CD4-positive, alpha-beta memory T cell (primary cell): ENCODE results near the gene GBP3. TPM values are rescaled to one million over a fixed set of nuclear protein-coding genes. Genes with fewer than 3 reads are reported as not detected.
"Not testable (repeated sequence)": the region's sequence is repeated elsewhere in the genome, so short reads cannot be mapped to it uniquely, and the experiment has no call there.

Experiments used
- CTCF ChIA-PET: fragments of 350-600 bp; sonication (Branson Sonifier 250); formaldehyde crosslinking; loops from one replicate; lab custom pipeline; 2021; ENCODE audit warnings: inconsistent platforms; ENCODE audit not compliant: partially characterized antibody; lab: Charles Lee
- POLR2A ChIA-PET: fragments of 350-600 bp; sonication (Branson Sonifier 250); formaldehyde crosslinking; loops from one replicate; lab custom pipeline; 2021; ENCODE audit not compliant: partially characterized antibody; lab: Charles Lee
- DNase-seq, 5 donors: peaks; one replicate each; pipeline versions ENCODE4 v3.0.0 to v3.0.0-alpha.2; 2020 to 2022; ENCODE audit warnings: mixed read lengths in 1 of 5
- H3K27ac ChIP-seq: one replicate; pipeline ENCODE4 v1.7.0; 2013; ENCODE audit warnings: low read depth, low read length
- H3K27me3 ChIP-seq: 2 replicates; pipeline ENCODE4 v1.7.0; 2013; ENCODE audit warnings: mild to moderate bottlenecking, low read length, moderate library complexity; ENCODE audit not compliant: insufficient read depth
- H3K36me3 ChIP-seq: 2 replicates; pipeline ENCODE4 v1.7.0; 2013; ENCODE audit warnings: mild to moderate bottlenecking, low read length, moderate library complexity; ENCODE audit not compliant: insufficient read depth
- H3K4me1 ChIP-seq: 2 replicates; pipeline ENCODE4 v1.7.0; 2013; ENCODE audit warnings: mild to moderate bottlenecking, low read length, moderate library complexity; ENCODE audit not compliant: insufficient read depth
- H3K4me3 ChIP-seq, 2 donors: one replicate each; pipeline ENCODE4 v1.7.0; 2013; ENCODE audit warnings: low read length in 2 of 2, mild to moderate bottlenecking in 1 of 2
- H3K9me3 ChIP-seq, 2 donors: one replicate each; pipeline ENCODE4 v1.7.0; 2013; ENCODE audit warnings: low read length in 2 of 2, control low read depth in 1 of 2; ENCODE audit not compliant: control insufficient read depth in 1 of 2
- H3K27ac Mint-ChIP-seq, 7 donors: one replicate each; pipeline ENCODE4 v1.8.0; 2020 to 2021; ENCODE audit warnings: mixed read lengths in 7 of 7, mild to moderate bottlenecking in 6 of 7, inconsistent platforms in 3 of 7, moderate library complexity in 3 of 7
- H3K27me3 Mint-ChIP-seq, 2 donors: one replicate each; pipeline ENCODE4 v1.8.0; 2020 to 2021; ENCODE audit warnings: mixed read lengths in 2 of 2
- H3K36me3 Mint-ChIP-seq, 2 donors: one replicate each; pipeline ENCODE4 v1.8.0; 2020 to 2021; ENCODE audit warnings: mixed read lengths in 2 of 2, inconsistent platforms in 1 of 2, mild to moderate bottlenecking in 1 of 2
- H3K4me1 Mint-ChIP-seq, 4 donors: one replicate each; pipeline ENCODE4 v1.8.0; 2020 to 2021; ENCODE audit warnings: mixed read lengths in 4 of 4, mild to moderate bottlenecking in 1 of 4
- H3K4me3 Mint-ChIP-seq, 8 donors: one replicate each; pipeline ENCODE4 v1.8.0; 2020 to 2021; ENCODE audit warnings: mixed read lengths in 8 of 8, mild to moderate bottlenecking in 7 of 8, moderate library complexity in 6 of 8, inconsistent platforms in 3 of 8
- H3K9me3 Mint-ChIP-seq, 8 donors: one replicate each; pipeline ENCODE4 v1.8.0; 2020 to 2021; ENCODE audit warnings: mixed read lengths in 8 of 8, mild to moderate bottlenecking in 5 of 8, inconsistent platforms in 3 of 8, moderate library complexity in 1 of 8
- intact Hi-C: fragments of 100-400 bp; cut with micrococcal nuclease; formaldehyde crosslinking; loops from one replicate; pipeline ENCODE4 v1.15.1; 2023
- polyA plus RNA-seq, 2 donors: library from polyadenylated mRNA; unstranded; fragments of 300-500 nt; fragmentation: Illumina TruSeq; gene quantifications; one replicate each; pipeline ENCODE4 v1.2.3, GENCODE V29; 2021
- total RNA-seq, 2 experiments: library from RNA; stranded (reverse); gene quantifications; one replicate each; pipeline ENCODE4 v1.2.3, GENCODE V29; 2021

Gene GBP3
- total and polyA plus RNA-seq, 4 experiments from 2014 or later = 6.4 to 54.1 (median 31.0) TPM

DNA sequence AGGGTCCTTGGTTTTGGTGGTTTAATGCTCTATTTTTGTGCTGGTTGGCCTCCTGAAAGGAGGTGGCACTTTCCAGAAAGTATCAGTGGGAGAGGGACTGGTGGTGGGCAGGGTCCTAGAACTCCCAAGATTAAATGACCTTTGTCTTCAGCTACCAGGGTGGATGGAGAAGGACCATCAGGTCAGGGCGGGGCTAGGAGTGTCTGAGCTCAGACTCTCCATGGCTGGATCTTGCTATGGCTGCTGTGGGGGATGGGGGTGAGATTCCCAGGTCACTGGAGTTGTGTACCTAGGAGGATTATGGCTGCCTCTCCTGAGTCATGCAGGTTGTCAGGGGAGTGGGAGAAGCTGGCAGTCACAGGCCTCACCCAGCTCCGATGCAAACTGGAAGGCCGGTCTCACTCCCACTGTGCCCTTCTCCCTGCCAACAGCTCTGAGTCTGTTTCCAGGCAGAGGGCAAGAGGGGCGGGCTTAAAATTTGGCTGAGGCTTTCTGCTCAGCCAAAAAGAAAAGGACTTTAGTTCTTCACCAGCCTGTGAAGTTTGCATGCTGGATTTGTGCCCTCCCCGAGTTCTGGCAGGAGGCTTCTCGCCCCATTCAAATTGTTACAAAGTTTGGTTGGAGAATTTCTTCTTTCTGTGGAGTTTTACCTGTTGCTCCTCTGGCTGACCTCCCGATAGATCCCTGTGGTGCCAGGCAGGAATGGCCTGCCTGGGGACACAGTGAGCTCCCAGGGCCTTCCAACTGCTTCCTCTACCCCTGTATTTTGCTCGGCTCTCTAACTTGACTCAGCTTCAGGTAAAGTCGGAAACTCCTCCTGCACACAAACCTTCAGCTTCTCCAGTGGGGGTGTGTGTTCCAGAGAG is 17.1 kb downstream of the GBP3 start:
- intact Hi-C loops = no loop called here
- CTCF ChIA-PET = interaction anchor here (1.0 to 2.6 kb wide), 6 partner anchors 11 to 448 kb away, joined by 3 to 13 read pairs (median 4); no protein-coding TSS in a partner anchor
- no peak overlapping the region for H3K27ac ChIP-seq
- peaks cover 22 to 47% (median 34%) of the 10 kb centered on the region in 4 donors for H3K4me1 Mint-ChIP-seq
- no peaks in the 10 kb centered on the region for H3K27me3 ChIP-seq
- no peak for DNase-seq
- peak overlapping the region in 4 of 7 donors; percentile 14 to 66 (median 63) for H3K27ac Mint-ChIP-seq
- peaks cover 0 to 25% (median 15%) of the 10 kb centered on the region in 8 donors for H3K9me3 Mint-ChIP-seq
- POLR2A ChIA-PET = interaction anchor here (1.4 to 1.6 kb wide), 2 partner anchors 17 to 65 kb away, joined by 4 to 5 read pairs; partner anchors contain the start of gene GBP3
- H3K36me3 Mint-ChIP-seq = peaks cover 56 to 66% of the 10 kb centered on the region in 2 donors
- H3K36me3 ChIP-seq = peaks cover 44% of the 10 kb centered on the region
- H3K4me3 ChIP-seq = no peak overlapping the region
- no peaks in the 10 kb centered on the region for H3K27me3 Mint-ChIP-seq
- no peak overlapping the region for H3K4me3 Mint-ChIP-seq
- no peaks in the 10 kb centered on the region for H3K9me3 ChIP-seq
- peaks cover 22% of the 10 kb centered on the region for H3K4me1 ChIP-seq

DNA sequence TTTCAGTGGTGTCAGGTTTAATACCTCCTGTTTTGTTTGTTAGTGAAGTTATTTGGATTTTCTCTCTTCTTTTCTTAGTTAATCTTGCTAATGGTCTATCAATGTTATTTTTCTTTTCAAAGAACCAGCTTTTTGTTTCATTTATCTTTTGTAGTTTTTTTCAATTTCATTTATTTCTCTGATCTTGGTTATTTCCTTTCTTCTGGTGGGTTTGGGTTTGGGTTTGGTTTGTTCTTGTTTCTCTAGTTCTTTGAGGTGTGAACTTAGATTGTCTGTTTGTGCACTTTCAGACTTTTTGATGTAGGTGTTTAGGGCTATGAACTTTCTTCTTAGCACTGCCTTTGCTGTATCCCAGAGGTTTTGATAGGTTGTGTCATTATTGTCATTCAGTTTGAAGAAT is 20.5 kb downstream of the GBP3 start:
- Histone ChIP-seq H3K4me1 (peaks cover 22% of the 10 kb centered on the region), H3K36me3 (peaks cover 17% of the 10 kb centered on the region)
- intact Hi-C loops, H3K9me3 ChIP-seq, H3K27ac ChIP-seq, H3K27me3 Mint-ChIP-seq, H3K4me3 ChIP-seq, H3K27me3 ChIP-seq: not testable (repeated sequence)
- Mint-ChIP-seq H3K4me1 (peaks cover 25 to 54% (median 37%) of the 10 kb centered on the region in 4 donors), H3K9me3 (peaks cover 0 to 25% (median 15%) of the 10 kb centered on the region in 8 donors), H3K36me3 (peaks cover 30 to 41% of the 10 kb centered on the region in 2 donors), H3K4me3 (peak overlapping the region in 6 of 8 donors; percentile 1 to 58 (median 26)), H3K27ac (peak overlapping the region in 6 of 7 donors; percentile 1 to 83 (median 14))
- POLR2A ChIA-PET = interaction anchor here (0.7 to 2.0 kb wide), 11 partner anchors 11 to 361 kb away, joined by 3 to 7 read pairs (median 4); partner anchors contain the start of genes GBP1, GBP3, GBP5 and GBP6
- CTCF ChIA-PET = interaction anchor here (0.7 to 7.8 kb wide), 8 partner anchors 18 to 452 kb away, joined by 3 to 147 read pairs (median 31); partner anchors contain the start of genes GBP5 and GBP6
- DNase-seq = peak in 4 of 5 donors; percentile 31 to 46 (median 39)

- H3K27ac Mint-ChIP-seq = peak overlapping the region in 4 of 7 donors; percentile 12 to 54 (median 38)
- H3K4me1 Mint-ChIP-seq = peaks cover 25 to 54% (median 36%) of the 10 kb centered on the region in 4 donors
Measured at GRCh38 chr1:89001510-89001909, 21.2 kb downstream of the GBP3 start.

DNA sequence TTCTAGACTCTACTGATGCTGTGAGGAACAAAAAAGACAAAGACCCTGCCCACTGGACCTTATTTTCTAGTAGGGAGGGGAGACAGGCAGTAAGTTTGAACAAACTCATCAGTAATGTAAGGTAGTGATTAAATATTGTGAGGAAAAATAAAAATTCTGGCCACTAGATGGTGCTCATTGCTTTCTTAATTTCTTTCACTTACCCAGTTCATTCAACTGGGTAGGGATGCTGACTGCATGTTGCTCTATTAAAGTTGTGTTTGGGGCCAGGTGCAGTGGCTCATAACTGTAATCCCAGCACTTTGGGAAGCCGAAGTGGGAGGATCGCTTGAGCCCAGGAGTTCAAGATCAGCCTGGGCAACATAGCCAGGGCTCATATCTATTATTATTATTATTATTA is 23.9 kb downstream of the GBP3 start:
- Histone ChIP-seq H3K9me3 (no peaks in the 10 kb centered on the region), H3K4me1 (peaks cover 25% of the 10 kb centered on the region), H3K27ac (no peak overlapping the region), H3K27me3 (no peaks in the 10 kb centered on the region), H3K36me3 (no peaks in the 10 kb centered on the region), H3K4me3 (no peak overlapping the region)
- intact Hi-C loops = loop anchor here (1.0 to 2.0 kb wide), 6 partner anchors 14 to 457 kb away; partner anchors contain the start of gene GBP4
- POLR2A ChIA-PET = interaction anchor here (0.7 to 1.3 kb wide), 5 partner anchors 10 to 363 kb away, joined by 3 to 5 read pairs (median 4); no protein-coding TSS in a partner anchor
- peaks cover 8 to 12% of the 10 kb centered on the region in 2 donors for H3K36me3 Mint-ChIP-seq
- no peak overlapping the region for H3K27ac Mint-ChIP-seq
- H3K4me3 Mint-ChIP-seq = no peak overlapping the region
- DNase-seq = peak; percentile 51 to 74 (median 71)
- peaks cover 20 to 40% (median 30%) of the 10 kb centered on the region in 4 donors for H3K4me1 Mint-ChIP-seq
- CTCF ChIA-PET = interaction anchor here (0.8 to 7.8 kb wide), 16 partner anchors 15 to 456 kb away, joined by 3 to 147 read pairs (median 6); partner anchors contain the start of genes GBP3, GBP5 and GBP6
- no peaks in the 10 kb centered on the region for H3K27me3 Mint-ChIP-seq
- H3K9me3 Mint-ChIP-seq = peaks cover 0 to 20% (median 11%) of the 10 kb centered on the region in 8 donors

More at GRCh38 chr1:89001510-89001909, 21.2 kb downstream of the GBP3 start:
- Histone ChIP-seq H3K4me1 (peaks cover 22% of the 10 kb centered on the region), H3K27me3 (no peaks in the 10 kb centered on the region), H3K27ac (no peak overlapping the region), H3K36me3 (peaks cover 10% of the 10 kb centered on the region), H3K4me3 (no peak overlapping the region), H3K9me3 (no peaks in the 10 kb centered on the region)
- CTCF ChIA-PET = interaction anchor here (0.7 to 7.8 kb wide), 9 partner anchors 17 to 453 kb away, joined by 3 to 147 read pairs (median 6); partner anchors contain the start of genes GBP5 and GBP6
- no peaks in the 10 kb centered on the region for H3K27me3 Mint-ChIP-seq
- DNase-seq = no peak
- H3K9me3 Mint-ChIP-seq = peaks cover 0 to 25% (median 16%) of the 10 kb centered on the region in 8 donors
- peaks cover 26 to 37% of the 10 kb centered on the region in 2 donors for H3K36me3 Mint-ChIP-seq
- POLR2A ChIA-PET = interaction anchor here (0.7 to 2.0 kb wide), 15 partner anchors 11 to 362 kb away, joined by 3 to 7 read pairs (median 4); partner anchors contain the start of genes GBP1, GBP3, GBP4 and GBP5
- intact Hi-C loops = no loop called here
- peak overlapping the region in 1 of 8 donors; percentile 3 for H3K4me3 Mint-ChIP-seq

GRCh38 chr1:88990426-88990825 is 32.2 kb downstream of the GBP3 start:
- Mint-ChIP-seq H3K4me1 (peaks cover 32 to 59% (median 41%) of the 10 kb centered on the region in 4 donors), H3K27me3 (no peaks in the 10 kb centered on the region), H3K36me3 (peaks cover 0 to 28% of the 10 kb centered on the region in 2 donors), H3K27ac (peak overlapping the region in 5 of 7 donors; percentile 19 to 90 (median 71)), H3K9me3 (no peaks in the 10 kb centered on the region), H3K4me3 (peak overlapping the region in 7 of 8 donors; percentile 2 to 54 (median 15))
- Histone ChIP-seq H3K4me1 (peaks cover 54% of the 10 kb centered on the region), H3K27me3 (no peaks in the 10 kb centered on the region), H3K36me3 (no peaks in the 10 kb centered on the region), H3K27ac (peak overlapping the region; percentile 97), H3K4me3 (no peak overlapping the region), H3K9me3 (no peaks in the 10 kb centered on the region)
- DNase-seq = no peak
- CTCF ChIA-PET = interaction anchor here (1.6 to 3.3 kb wide), 3 partner anchors 10 to 368 kb away, joined by 6 to 18 read pairs (median 6); no protein-coding TSS in a partner anchor
- intact Hi-C loops = no loop called here
- POLR2A ChIA-PET = interaction anchor here (0.9 to 1.8 kb wide), 6 partner anchors 12 to 320 kb away, joined by 3 to 8 read pairs (median 4); partner anchors contain the start of genes GBP5 and GTF2B

DNA sequence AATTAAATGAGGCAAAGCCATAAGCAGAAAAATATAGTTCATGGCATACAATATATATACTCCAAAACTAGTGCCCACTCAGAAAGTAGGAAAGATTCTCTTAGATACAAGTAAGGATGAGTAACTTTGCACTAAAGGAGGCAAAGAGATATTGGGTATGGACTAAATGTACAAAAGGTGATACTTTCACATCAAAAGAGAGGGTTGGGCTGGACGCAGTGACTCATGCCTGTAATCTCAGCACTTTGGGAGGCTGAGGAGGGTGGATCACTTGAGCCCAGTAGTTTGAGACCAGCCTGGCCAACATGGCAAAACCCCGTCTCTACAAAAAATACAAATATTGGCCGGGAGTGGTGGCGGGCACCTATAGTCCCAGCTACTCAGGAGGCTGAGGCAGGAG is 37.0 kb downstream of the GBP3 start:
- Histone ChIP-seq H3K4me1 (peaks cover 59% of the 10 kb centered on the region), H3K9me3 (no peaks in the 10 kb centered on the region), H3K27me3 (no peaks in the 10 kb centered on the region), H3K36me3 (peaks cover 5% of the 10 kb centered on the region), H3K4me3 (no peak overlapping the region), H3K27ac (no peak overlapping the region)
- peaks cover 45 to 84% (median 62%) of the 10 kb centered on the region in 4 donors for H3K4me1 Mint-ChIP-seq
- H3K36me3 Mint-ChIP-seq = peaks cover 25 to 63% of the 10 kb centered on the region in 2 donors
- intact Hi-C loops = no loop called here
- H3K27me3 Mint-ChIP-seq = no peaks in the 10 kb centered on the region
- H3K9me3 Mint-ChIP-seq = no peaks in the 10 kb centered on the region
- DNase-seq = peak in 1 of 5 donors; percentile 19
- CTCF ChIA-PET = interaction anchor here (1.1 to 3.6 kb wide), 11 partner anchors 14 to 777 kb away, joined by 3 to 71 read pairs (median 19); partner anchors contain the start of gene GBP1
- H3K27ac Mint-ChIP-seq = peak overlapping the region; percentile 24 to 88 (median 29)
- peak overlapping the region in 1 of 8 donors; percentile 23 for H3K4me3 Mint-ChIP-seq
- POLR2A ChIA-PET = no interaction called here
